T-helper 2 cell treated with Interferon-gamma antibody and Interleukin-4, amounts not matched to agents 100 ng/mL and 5 ng/mL, for 36 hours (primary cell): ENCODE measurements around the gene RIN3. TPM values are rescaled to one million over a fixed set of nuclear protein-coding genes. Genes with fewer than 3 reads are reported as not detected.

Experiments
- intact Hi-C: fragments of 100-400 bp; cut with micrococcal nuclease; formaldehyde crosslinking; loops from one replicate; pipeline ENCODE4 v1.15.1; 2023
- total RNA-seq: library from RNA; stranded (reverse); gene quantifications from 2 replicates; pipeline ENCODE4 v1.2.3, GENCODE V29; 2022

RIN3 gene
- total RNA-seq, 1 donor from 2014 or later, result 35.4 TPM

GRCh38 chr14:92644970-92645515 is 131.5 kb downstream of the RIN3 start:
- intact Hi-C loops, result no loop called here

- intact Hi-C loops, result no loop called here
Measured at GRCh38 chr14:92645841-92646478, 132.4 kb downstream of the RIN3 start.

GRCh38 chr14:92646952-92647796 is 133.6 kb downstream of the RIN3 start:
- intact Hi-C loops, result no loop called here

- intact Hi-C loops, result no loop called here
Measured at GRCh38 chr14:92647797-92648279, 134.3 kb downstream of the RIN3 start.

GRCh38 chr14:92649066-92649465 is 135.5 kb downstream of the RIN3 start:
- intact Hi-C loops, result no loop called here

- intact Hi-C loops, result no loop called here
Measured at GRCh38 chr14:92649934-92650545, 136.5 kb downstream of the RIN3 start.

GRCh38 chr14:92650581-92651105 is 137.1 kb downstream of the RIN3 start:
- intact Hi-C loops, result loop anchor here (1.0 kb wide), 3 partner anchors 35 to 87 kb away; no protein-coding TSS in a partner anchor

- intact Hi-C loops, result loop anchor here (1.0 kb wide), 3 partner anchors 36 to 88 kb away; no protein-coding TSS in a partner anchor
Measured at GRCh38 chr14:92651106-92651757, 137.7 kb downstream of the RIN3 start.

- intact Hi-C loops, result loop anchor here (1.0 kb wide), 3 partner anchors 37 to 89 kb away; no protein-coding TSS in a partner anchor
Measured at GRCh38 chr14:92651758-92652406, 138.3 kb downstream of the RIN3 start.

- intact Hi-C loops, result no loop called here
Measured at GRCh38 chr14:92652413-92653151, 139.0 kb downstream of the RIN3 start.

GRCh38 chr14:92653162-92653651 is 139.6 kb downstream of the RIN3 start:
- intact Hi-C loops, result no loop called here

GRCh38 chr14:92654239-92654901 is 140.8 kb downstream of the RIN3 start:
- intact Hi-C loops, result no loop called here

GRCh38 chr14:92655419-92656201 is 142.0 kb downstream of the RIN3 start:
- intact Hi-C loops, result no loop called here

GRCh38 chr14:92656306-92657081 is 142.9 kb downstream of the RIN3 start:
- intact Hi-C loops, result no loop called here

GRCh38 chr14:92657457-92658142 is 144.0 kb downstream of the RIN3 start:
- intact Hi-C loops, result no loop called here

GRCh38 chr14:92658160-92658559 is 144.6 kb downstream of the RIN3 start:
- intact Hi-C loops, result no loop called here

- intact Hi-C loops, result no loop called here
Measured at GRCh38 chr14:92658684-92659083, 145.1 kb downstream of the RIN3 start.
